K562 (cell line): ENCODE results near the gene LOXL3. TPM values are rescaled to one million over a fixed set of nuclear protein-coding genes. Genes with fewer than 3 reads are reported as not detected.

Experiments used
- ARID1B ChIP-seq: fragments of 450-650 bp; IDR thresholded peaks from 2 replicates; pipeline ENCODE4 v1.6.1; 2016; ENCODE audit warnings: antibody characterized with exemption, mild to moderate bottlenecking, inconsistent platforms
- BCOR ChIP-seq: fragments of 450-650 bp; IDR thresholded peaks from 2 replicates; pipeline ENCODE4 v1.6.1; 2016
- CCAR2 ChIP-seq: fragments of 200-400 bp; formaldehyde crosslinking; IDR thresholded peaks from 2 replicates; pipeline ENCODE4 v1.6.1; 2017; ENCODE audit warnings: mild to moderate bottlenecking, low read depth, low read length
- EHMT2 ChIP-seq: fragments of 450-650 bp; IDR thresholded peaks from 2 replicates; pipeline ENCODE4 v1.6.1; 2018; ENCODE audit warnings: antibody characterized with exemption
- KHSRP ChIP-seq: fragments of 450-650 bp; IDR thresholded peaks from 2 replicates; pipeline ENCODE4 v1.6.1; 2017
- MTA3 ChIP-seq: fragments of 450-650 bp; formaldehyde crosslinking; IDR thresholded peaks from 2 replicates; pipeline ENCODE4 v1.6.1; 2017; ENCODE audit warnings: mild to moderate bottlenecking, borderline replicate concordance
- MXI1 ChIP-seq: IDR thresholded peaks from 2 replicates; pipeline ENCODE4 v1.6.1; 2011; ENCODE audit warnings: low read depth, mild to moderate bottlenecking, improper control_type of control experiment, low read length
- NFE2L1 ChIP-seq: fragments of 450-650 bp; IDR thresholded peaks from 2 replicates; pipeline ENCODE4 v1.6.1; 2016; ENCODE audit warnings: missing genetic modification characterization, low read depth, mild to moderate bottlenecking, missing compliant biosample characterization, moderate library complexity, borderline replicate concordance
- NR2C2 ChIP-seq, 2 experiments: fragments of 200-800 bp in 1 of 2; sonication (Bioruptor generic) in 1 of 2; sonication (generic) in 1 of 2; formaldehyde crosslinking in 1 of 2; IDR thresholded peaks; 2 replicates each; pipeline versions ENCODE4 v1.6.1 to v1.8.0; 2016 to 2022; ENCODE audit warnings: mild to moderate bottlenecking in 1 of 2, missing compliant biosample characterization in 1 of 2, missing genetic modification characterization in 1 of 2, missing genetic modification reagents in 1 of 2
- PCBP1 ChIP-seq: fragments of 200-400 bp; formaldehyde crosslinking; IDR thresholded peaks from 2 replicates; pipeline ENCODE4 v1.6.1; 2018; ENCODE audit warnings: mild to moderate bottlenecking, low read depth, low read length; ENCODE audit not compliant: poor library complexity, severe bottlenecking
- SMAD3 ChIP-seq: fragments of 450-650 bp; formaldehyde crosslinking; conservative IDR thresholded peaks from 2 replicates; pipeline ENCODE4 v1.4.0; 2020; ENCODE audit warnings: mild to moderate bottlenecking
- TAF15 ChIP-seq: fragments of 200-400 bp; formaldehyde crosslinking; IDR thresholded peaks from 2 replicates; pipeline ENCODE4 v1.6.1; 2017; ENCODE audit warnings: mild to moderate bottlenecking, low read depth, low read length, moderate library complexity
- TEAD4 ChIP-seq, 2 experiments: sonication (generic) in 1 of 2; formaldehyde crosslinking in 1 of 2; IDR thresholded peaks; 2 replicates each; pipeline versions ENCODE4 v1.6.1 to v1.8.0; 2012 to 2022; ENCODE audit warnings: borderline replicate concordance in 1 of 2, inconsistent platforms in 1 of 2, low read length in 1 of 2, mild to moderate bottlenecking in 1 of 2, missing genetic modification reagents in 1 of 2
- TFAM ChIP-seq: fragments of 250-450 bp; sonication (Bioruptor Pico); conservative IDR thresholded peaks from 2 replicates; pipeline ENCODE4 v1.5.0; 2021; ENCODE audit warnings: mild to moderate bottlenecking, moderate library complexity
- ZNF311 ChIP-seq: fragments of 250-450 bp; sonication (Bioruptor Pico); IDR thresholded peaks from 2 replicates; pipeline ENCODE4 v1.4.0; 2020; ENCODE audit warnings: mild to moderate bottlenecking, moderate library complexity
- ZNF830 ChIP-seq: fragments of 250-450 bp; sonication (Bioruptor Pico); IDR thresholded peaks from 2 replicates; pipeline ENCODE4 v1.5.0; 2021; ENCODE audit warnings: mild to moderate bottlenecking
- ZSCAN29 ChIP-seq: fragments of 450-650 bp; IDR thresholded peaks from 2 replicates; pipeline ENCODE4 v1.6.1; 2017
- polyA plus RNA-seq, 8 experiments: library from polyadenylated mRNA; depleted of rRNA in 4 of 8; stranded (reverse) in 5 of 8; unstranded in 3 of 8; fragments of >200 nt; fragmentation: Nextera tagmentation in 2 of 8; fragmentation: Illumina TruSeq in 1 of 8; extraction: Ambion mirVana in 2 of 8; extraction: Trizol in 1 of 8; gene quantifications; 2 replicates each; pipeline versions ENCODE4 v1.2.1 to v1.2.3, GENCODE V29; 2011 to 2014; ENCODE audit warnings: inconsistent platforms in 1 of 8, missing spikeins in 1 of 8
- total RNA-seq, 7 experiments: library from RNA; depleted of rRNA in 6 of 7; stranded (reverse); fragments of >200 nt in 6 of 7; fragmentation: Illumina TruSeq in 2 of 7; extraction: Trizol in 2 of 7; gene quantifications; 2 replicates each; pipeline versions ENCODE4 v1.2.1 to v1.2.3, GENCODE V29; 2011 to 2021; ENCODE audit warnings: low replicate concordance in 1 of 7
- TF ChIP-seq, protein P1 (sequence below): fragments of 250-450 bp; sonication (Bioruptor Pico); IDR thresholded peaks from 2 replicates; pipeline ENCODE4 v1.4.0; 2020; ENCODE audit warnings: mild to moderate bottlenecking
- TF ChIP-seq, protein P2 (sequence below): fragments of 250-450 bp; sonication (Bioruptor Pico); IDR thresholded peaks from 2 replicates; pipeline ENCODE4 v1.8.0; 2022; ENCODE audit warnings: moderate library complexity, mild to moderate bottlenecking, inconsistent platforms
- TF ChIP-seq, protein P3 (sequence below): sonication (generic); formaldehyde crosslinking; IDR thresholded peaks from 2 replicates; pipeline ENCODE4 v1.8.0; 2022; ENCODE audit warnings: missing genetic modification reagents, mild to moderate bottlenecking, moderate library complexity, borderline replicate concordance
- TF ChIP-seq, protein P4 (sequence below): fragments of 250-450 bp; sonication (Bioruptor Pico); IDR thresholded peaks from 2 replicates; pipeline ENCODE4 v1.5.0; 2021; ENCODE audit warnings: mild to moderate bottlenecking, borderline replicate concordance

The LOXL3 gene
- total and polyA plus RNA-seq, 9 of the 15 experiments (the other 6 are each of a cell fraction or from before 2014, with no cell fraction given) = 0.22 to 0.99 (median 0.31) TPM

DNA sequence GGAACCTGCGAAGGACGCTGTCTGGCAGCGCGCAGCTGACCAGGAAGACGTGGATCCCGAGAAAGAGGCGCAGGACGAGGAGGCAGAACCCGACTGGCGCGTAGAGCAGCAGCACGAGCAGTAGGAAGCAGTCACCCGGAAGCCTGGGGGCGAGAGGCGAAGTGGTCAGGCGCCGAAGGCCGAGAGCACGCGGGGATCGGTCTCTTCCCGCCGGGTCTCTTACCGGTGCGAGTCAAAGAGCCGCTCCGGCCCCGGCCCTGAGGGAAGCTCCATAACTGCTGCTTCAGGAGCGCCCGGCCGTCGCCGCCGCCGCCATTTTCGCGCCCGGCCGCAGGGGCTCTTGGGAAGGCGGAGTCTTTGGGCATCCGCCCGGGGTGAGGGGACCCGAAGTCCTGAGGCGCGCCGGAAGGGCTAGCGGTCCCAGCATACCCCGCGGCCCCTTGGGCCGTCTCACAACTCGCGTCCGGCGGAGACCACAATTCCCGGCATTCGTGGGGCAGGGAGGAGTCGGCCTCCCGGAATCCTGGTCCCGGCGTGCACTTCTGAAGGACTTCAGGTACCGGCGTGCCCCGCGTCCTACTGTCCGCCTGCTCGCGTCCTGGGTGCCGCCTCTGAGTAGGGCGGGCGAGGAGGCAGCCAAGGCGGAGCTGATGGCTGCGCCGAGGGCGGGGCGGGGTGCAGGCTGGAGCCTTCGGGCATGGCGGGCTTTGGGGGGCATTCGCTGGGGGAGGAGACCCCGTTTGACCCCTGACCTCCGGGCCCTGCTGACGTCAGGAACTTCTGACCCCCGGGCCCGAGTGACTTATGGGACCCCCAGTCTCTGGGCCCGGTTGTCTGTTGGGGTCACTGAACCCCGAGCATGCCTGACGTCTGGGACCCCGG, 24.1 kb downstream of the LOXL3 start, which contains the start of the genes AUP1 and HTRA2 (continued):
- TF ChIP-seq KHSRP (no peak), CCAR2 (no peak), TEAD4 (IDR thresholded peaks at IDR 0.05; ENCODE audit: low read length) (peak; percentile 65), TEAD4 (CRISPR knock-in tag; IDR thresholded peaks at IDR 0.05; ENCODE audit: borderline replicate concordance) (no peak), ARID1B (0 out of 2 replicates have a peak, but pooled peaks have one; percentile 6), MXI1 (peak; percentile 61; the same call in 1 of the 2 replicates), ZSCAN29 (no peak), TFAM (CRISPR knock-in tag) (no peak), PCBP1 (no peak), SMAD3 (CRISPR knock-in tag) (no peak), NFE2L1 (no peak), ZNF830 (no peak), TAF15 (no peak), EHMT2 (no peak), NR2C2 (CRISPR knock-in tag; IDR thresholded peaks at IDR 0.05) (peak; percentile 89), NR2C2 (tag; IDR thresholded peaks at IDR 0.05) (peak; percentile 97), BCOR (no peak), MTA3 (no peak), ZNF311 (no peak)
- TF ChIP-seq, protein P1, sequence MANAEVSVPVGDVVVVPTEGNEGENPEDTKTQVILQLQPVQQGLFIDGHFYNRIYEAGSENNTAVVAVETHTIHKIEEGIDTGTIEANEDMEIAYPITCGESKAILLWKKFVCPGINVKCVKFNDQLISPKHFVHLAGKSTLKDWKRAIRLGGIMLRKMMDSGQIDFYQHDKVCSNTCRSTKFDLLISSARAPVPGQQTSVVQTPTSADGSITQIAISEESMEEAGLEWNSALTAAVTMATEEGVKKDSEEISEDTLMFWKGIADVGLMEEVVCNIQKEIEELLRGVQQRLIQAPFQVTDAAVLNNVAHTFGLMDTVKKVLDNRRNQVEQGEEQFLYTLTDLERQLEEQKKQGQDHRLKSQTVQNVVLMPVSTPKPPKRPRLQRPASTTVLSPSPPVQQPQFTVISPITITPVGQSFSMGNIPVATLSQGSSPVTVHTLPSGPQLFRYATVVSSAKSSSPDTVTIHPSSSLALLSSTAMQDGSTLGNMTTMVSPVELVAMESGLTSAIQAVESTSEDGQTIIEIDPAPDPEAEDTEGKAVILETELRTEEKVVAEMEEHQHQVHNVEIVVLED (CRISPR knock-in tag) = peak; percentile 72
- TF ChIP-seq, protein P2, sequence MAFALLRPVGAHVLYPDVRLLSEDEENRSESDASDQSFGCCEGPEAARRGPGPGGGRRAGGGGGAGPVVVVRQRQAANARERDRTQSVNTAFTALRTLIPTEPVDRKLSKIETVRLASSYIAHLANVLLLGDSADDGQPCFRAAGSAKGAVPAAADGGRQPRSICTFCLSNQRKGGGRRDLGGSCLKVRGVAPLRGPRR (CRISPR knock-in tag) = no peak
- TF ChIP-seq, protein P3, sequence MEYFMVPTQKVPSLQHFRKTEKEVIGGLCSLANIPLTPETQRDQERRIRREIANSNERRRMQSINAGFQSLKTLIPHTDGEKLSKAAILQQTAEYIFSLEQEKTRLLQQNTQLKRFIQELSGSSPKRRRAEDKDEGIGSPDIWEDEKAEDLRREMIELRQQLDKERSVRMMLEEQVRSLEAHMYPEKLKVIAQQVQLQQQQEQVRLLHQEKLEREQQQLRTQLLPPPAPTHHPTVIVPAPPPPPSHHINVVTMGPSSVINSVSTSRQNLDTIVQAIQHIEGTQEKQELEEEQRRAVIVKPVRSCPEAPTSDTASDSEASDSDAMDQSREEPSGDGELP (CRISPR knock-in tag) = peak; percentile 64; the same call in 1 of the 2 replicates
- TF ChIP-seq, protein P4, sequence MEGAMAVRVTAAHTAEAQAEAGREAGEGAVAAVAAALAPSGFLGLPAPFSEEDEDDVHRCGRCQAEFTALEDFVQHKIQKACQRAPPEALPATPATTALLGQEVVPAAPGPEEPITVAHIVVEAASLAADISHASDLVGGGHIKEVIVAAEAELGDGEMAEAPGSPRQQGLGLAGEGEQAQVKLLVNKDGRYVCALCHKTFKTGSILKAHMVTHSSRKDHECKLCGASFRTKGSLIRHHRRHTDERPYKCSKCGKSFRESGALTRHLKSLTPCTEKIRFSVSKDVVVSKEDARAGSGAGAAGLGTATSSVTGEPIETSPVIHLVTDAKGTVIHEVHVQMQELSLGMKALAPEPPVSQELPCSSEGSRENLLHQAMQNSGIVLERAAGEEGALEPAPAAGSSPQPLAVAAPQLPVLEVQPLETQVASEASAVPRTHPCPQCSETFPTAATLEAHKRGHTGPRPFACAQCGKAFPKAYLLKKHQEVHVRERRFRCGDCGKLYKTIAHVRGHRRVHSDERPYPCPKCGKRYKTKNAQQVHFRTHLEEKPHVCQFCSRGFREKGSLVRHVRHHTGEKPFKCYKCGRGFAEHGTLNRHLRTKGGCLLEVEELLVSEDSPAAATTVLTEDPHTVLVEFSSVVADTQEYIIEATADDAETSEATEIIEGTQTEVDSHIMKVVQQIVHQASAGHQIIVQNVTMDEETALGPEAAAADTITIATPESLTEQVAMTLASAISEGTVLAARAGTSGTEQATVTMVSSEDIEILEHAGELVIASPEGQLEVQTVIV (CRISPR knock-in tag) = no peak
